Muscle layer of colon (tissue), 2 donors: ENCODE measurements around the gene CTXND1.
A peak's percentile ranks its signal among the peaks of the same experiment; 100 is the strongest.

Experiments used
- H3K27ac ChIP-seq: one replicate; pipeline ENCODE4 v1.7.0; 2013; ENCODE audit warnings: low read depth, mild to moderate bottlenecking, low read length, moderate library complexity
- H3K27me3 ChIP-seq, 2 donors: one replicate each; pipeline ENCODE4 v1.7.0; 2013; ENCODE audit warnings: low read length in 2 of 2, mild to moderate bottlenecking in 2 of 2; ENCODE audit not compliant: insufficient read depth in 2 of 2, control insufficient read depth in 1 of 2
- H3K36me3 ChIP-seq: one replicate; pipeline ENCODE4 v1.7.0; 2013; ENCODE audit warnings: mild to moderate bottlenecking, low read length; ENCODE audit not compliant: insufficient read depth
- H3K4me1 ChIP-seq: one replicate; pipeline ENCODE4 v1.7.0; 2013; ENCODE audit warnings: mild to moderate bottlenecking, low read length; ENCODE audit not compliant: insufficient read depth
- H3K4me3 ChIP-seq, 2 donors: one replicate each; pipeline ENCODE4 v1.7.0; 2013; ENCODE audit warnings: low read length in 2 of 2, low read depth in 1 of 2, mild to moderate bottlenecking in 1 of 2, moderate library complexity in 1 of 2
- H3K9ac ChIP-seq: one replicate; pipeline ENCODE4 v1.7.0; 2013; ENCODE audit warnings: low read length
- H3K9me3 ChIP-seq: one replicate; pipeline ENCODE4 v1.7.0; 2013; ENCODE audit warnings: mild to moderate bottlenecking, low read length
- donor health status: abdominal sarcoma.
- donor health status: Adenocarcinoma of cecum.

Gene CTXND1

DNA sequence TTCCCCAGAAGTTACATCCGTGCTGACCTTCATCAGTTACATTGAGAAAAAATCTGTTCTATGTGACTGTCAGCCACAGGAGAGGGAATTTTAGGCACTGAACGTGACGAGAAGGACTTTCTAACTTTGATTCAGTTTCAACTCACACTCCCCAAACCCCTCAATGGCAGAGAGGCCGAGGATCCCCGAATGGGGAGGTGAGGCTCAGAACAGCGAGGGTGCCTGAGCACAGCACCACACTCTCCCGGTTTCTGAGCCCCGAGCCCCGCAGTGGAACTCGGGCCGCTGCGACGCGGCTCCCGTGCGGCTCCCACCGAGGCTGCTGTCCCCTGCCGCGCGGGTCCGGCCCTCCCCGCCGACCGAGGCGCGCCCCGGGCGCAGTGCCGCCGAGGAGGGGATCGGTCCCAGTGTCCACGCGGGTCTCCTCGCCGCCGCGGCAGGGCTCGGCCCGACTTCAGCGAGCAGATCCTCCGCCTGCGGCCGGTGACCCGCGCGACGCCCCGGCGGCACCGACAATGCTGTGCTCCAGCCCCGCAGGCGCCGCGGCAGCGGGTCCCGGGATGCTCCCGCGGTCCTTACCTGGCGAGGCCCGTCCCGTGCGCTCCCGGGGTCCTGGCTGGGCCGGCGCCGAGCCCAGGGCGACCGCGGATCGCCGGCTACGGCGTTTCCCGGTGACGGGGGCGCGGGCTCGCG lies 439 bp downstream of the CTXND1 start:
- Histone ChIP-seq H3K27ac (no peak overlapping the region), H3K4me3 (peak overlapping the region; percentile 25 to 34), H3K36me3 (no peaks in the 10 kb centered on the region), H3K9ac (no peak overlapping the region), H3K4me1 (peaks cover 3% of the 10 kb centered on the region), H3K9me3 (no peaks in the 10 kb centered on the region), H3K27me3 (peaks cover 26 to 42% of the 10 kb centered on the region in 2 donors)

- H3K4me3 ChIP-seq: peak overlapping the region; percentile 25 to 34
- H3K4me1 ChIP-seq: peaks cover 3% of the 10 kb centered on the region
- no peak overlapping the region for H3K27ac ChIP-seq
- no peaks in the 10 kb centered on the region for H3K36me3 ChIP-seq
- no peaks in the 10 kb centered on the region for H3K9me3 ChIP-seq
- peaks cover 26 to 44% of the 10 kb centered on the region in 2 donors for H3K27me3 ChIP-seq
- no peak overlapping the region for H3K9ac ChIP-seq
These were observed 1.2 kb downstream of the CTXND1 start for GRCh38 chr15:80250614-80251427.

DNA sequence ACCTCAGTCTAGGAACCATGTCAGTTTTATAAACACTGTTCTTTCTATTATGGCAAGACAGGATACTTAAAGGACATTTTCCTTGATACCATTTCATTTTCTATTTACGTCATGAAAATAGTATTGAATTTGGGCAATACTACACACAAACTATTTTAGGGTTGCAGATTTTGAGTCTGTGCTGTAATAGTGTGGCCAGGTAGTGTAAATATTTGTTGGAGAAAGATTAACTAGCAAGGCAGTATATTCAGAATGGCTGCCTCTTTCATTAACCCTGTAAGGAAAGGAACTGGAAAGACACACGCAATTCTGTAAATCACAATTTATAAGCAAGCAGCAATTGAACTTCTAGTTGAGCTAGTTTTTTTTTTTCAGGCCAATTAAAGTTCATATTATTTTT lies 2.0 kb downstream of the CTXND1 start:
- Histone ChIP-seq H3K4me3 (no peak overlapping the region), H3K9ac (no peak overlapping the region), H3K9me3 (no peaks in the 10 kb centered on the region), H3K4me1 (peaks cover 3% of the 10 kb centered on the region), H3K27me3 (peaks cover 26 to 44% of the 10 kb centered on the region in 2 donors), H3K36me3 (no peaks in the 10 kb centered on the region), H3K27ac (no peak overlapping the region)

- Histone ChIP-seq H3K27ac (no peak overlapping the region), H3K4me1 (peaks cover 3% of the 10 kb centered on the region), H3K36me3 (no peaks in the 10 kb centered on the region), H3K9me3 (no peaks in the 10 kb centered on the region), H3K27me3 (peaks cover 14 to 40% of the 10 kb centered on the region in 2 donors), H3K4me3 (no peak overlapping the region), H3K9ac (no peak overlapping the region)
These were observed 4.7 kb downstream of the CTXND1 start for GRCh38 chr15:80247320-80247719.

DNA sequence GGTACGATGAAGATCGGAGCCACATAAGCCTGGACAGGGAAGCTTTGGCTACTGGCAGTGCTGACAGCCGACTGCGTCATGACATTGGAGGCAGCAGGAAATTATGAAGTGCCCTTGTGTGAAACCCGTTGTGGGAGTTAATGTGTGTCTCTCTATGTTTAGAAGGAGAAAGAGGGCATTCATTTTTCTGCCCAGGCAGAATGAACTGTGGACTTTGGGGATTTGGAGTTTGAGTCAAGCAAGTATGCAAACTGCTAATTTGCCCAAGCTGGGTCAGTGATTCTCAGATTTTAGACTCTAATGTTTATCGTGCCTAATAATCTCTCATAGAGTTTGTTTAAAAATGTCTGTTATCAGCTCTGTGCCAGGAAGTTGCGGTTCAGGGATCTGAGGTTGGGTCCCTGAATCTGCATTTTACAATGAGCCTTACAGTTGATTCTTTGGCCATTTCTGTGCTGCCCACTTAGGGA lies 5.6 kb downstream of the CTXND1 start:
- peaks cover 9 to 34% of the 10 kb centered on the region in 2 donors for H3K27me3 ChIP-seq
- no peak overlapping the region for H3K27ac ChIP-seq
- no peak overlapping the region for H3K9ac ChIP-seq

GRCh38 chr15:80242802-80243201 lies 9.2 kb downstream of the CTXND1 start:
- Histone ChIP-seq H3K4me3 (no peak overlapping the region), H3K9me3 (no peaks in the 10 kb centered on the region), H3K9ac (no peak overlapping the region), H3K27me3 (peaks cover 5 to 16% of the 10 kb centered on the region in 2 donors), H3K27ac (no peak overlapping the region), H3K4me1 (no peaks in the 10 kb centered on the region), H3K36me3 (no peaks in the 10 kb centered on the region)

More for the DNA sequence above, 5.6 kb downstream of the CTXND1 start:
- no peak overlapping the region for H3K4me3 ChIP-seq
- no peaks in the 10 kb centered on the region for H3K9me3 ChIP-seq
- H3K4me1 ChIP-seq: peaks cover 3% of the 10 kb centered on the region
- no peaks in the 10 kb centered on the region for H3K36me3 ChIP-seq

- H3K27me3 ChIP-seq: peaks cover 5 to 16% of the 10 kb centered on the region in 2 donors
- H3K4me1 ChIP-seq: no peaks in the 10 kb centered on the region
- no peak overlapping the region for H3K4me3 ChIP-seq
- H3K36me3 ChIP-seq: no peaks in the 10 kb centered on the region
- no peak overlapping the region for H3K9ac ChIP-seq
- H3K27ac ChIP-seq: no peak overlapping the region
- no peaks in the 10 kb centered on the region for H3K9me3 ChIP-seq
These were observed 9.8 kb downstream of the CTXND1 start for GRCh38 chr15:80242132-80242769.

DNA sequence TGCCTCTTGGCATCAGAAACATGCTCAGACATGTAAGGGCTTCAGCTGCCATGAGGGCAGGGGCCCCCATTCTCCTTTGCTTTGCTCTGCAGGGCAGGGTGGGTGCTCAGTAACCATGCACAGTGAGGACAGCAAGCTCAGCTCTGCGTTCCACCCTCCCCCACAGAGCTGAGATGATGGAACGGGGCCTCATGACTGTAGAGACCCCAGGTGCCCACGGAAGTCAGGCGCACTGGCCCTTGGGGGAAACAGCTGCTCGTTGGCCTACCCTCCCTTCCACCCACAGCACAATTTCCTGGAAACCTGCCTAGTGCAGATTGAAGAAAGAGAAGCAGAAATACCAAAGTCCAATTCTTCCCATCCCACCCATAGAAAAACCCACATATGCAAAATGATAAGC lies 10.5 kb downstream of the CTXND1 start:
- H3K36me3 ChIP-seq: no peaks in the 10 kb centered on the region
- H3K4me1 ChIP-seq: no peaks in the 10 kb centered on the region
- peaks cover 5 to 8% of the 10 kb centered on the region in 2 donors for H3K27me3 ChIP-seq
- H3K9me3 ChIP-seq: no peaks in the 10 kb centered on the region
- no peak overlapping the region for H3K4me3 ChIP-seq
- H3K9ac ChIP-seq: no peak overlapping the region
- H3K27ac ChIP-seq: no peak overlapping the region

- H3K9ac ChIP-seq: no peak overlapping the region
- no peak overlapping the region for H3K4me3 ChIP-seq
- H3K36me3 ChIP-seq: no peaks in the 10 kb centered on the region
- no peak overlapping the region for H3K27ac ChIP-seq
- H3K9me3 ChIP-seq: no peaks in the 10 kb centered on the region
- H3K4me1 ChIP-seq: no peaks in the 10 kb centered on the region
- peaks cover 7 to 10% of the 10 kb centered on the region in 2 donors for H3K27me3 ChIP-seq
These were observed 11.7 kb downstream of the CTXND1 start for GRCh38 chr15:80240276-80240675.

GRCh38 chr15:80234883-80235282 lies 17.1 kb downstream of the CTXND1 start:
- Histone ChIP-seq H3K9ac (no peak overlapping the region), H3K36me3 (no peaks in the 10 kb centered on the region), H3K27ac (no peak overlapping the region), H3K4me1 (no peaks in the 10 kb centered on the region), H3K9me3 (no peaks in the 10 kb centered on the region), H3K4me3 (no peak overlapping the region), H3K27me3 (peaks cover 5 to 14% of the 10 kb centered on the region in 2 donors)

GRCh38 chr15:80233581-80233980 lies 18.4 kb downstream of the CTXND1 start:
- H3K9me3 ChIP-seq: no peaks in the 10 kb centered on the region
- peaks cover 5 to 14% of the 10 kb centered on the region in 2 donors for H3K27me3 ChIP-seq

More at GRCh38 chr15:80233581-80233980, 18.4 kb downstream of the CTXND1 start:
- Histone ChIP-seq H3K4me3 (no peak overlapping the region), H3K4me1 (no peaks in the 10 kb centered on the region), H3K36me3 (no peaks in the 10 kb centered on the region), H3K27ac (no peak overlapping the region), H3K9ac (no peak overlapping the region)
